T1000 (cell line): Measurements from ENCODE around the gene PKD1.
"Not testable (repeated sequence)": the region's sequence is repeated elsewhere in the genome, so short reads cannot be mapped to it uniquely, and the experiment has no call there.

Experiments
- DNase-seq: peaks from one replicate; lab custom pipeline; 2025; ENCODE audit warnings: mixed read lengths; lab: John Stamatoyannopoulos, UW

The PKD1 gene

GRCh38 chr16:2123706-2124376 is 11.9 kb downstream of the PKD1 start:
- not testable (repeated sequence) for DNase-seq

- DNase-seq = not testable (repeated sequence)
Observed at GRCh38 chr16:2122934-2123683, 12.6 kb downstream of the PKD1 start.

GRCh38 chr16:2122429-2122828 is 13.3 kb downstream of the PKD1 start:
- no peak for DNase-seq

- no peak for DNase-seq
Observed at GRCh38 chr16:2121853-2122252, 13.8 kb downstream of the PKD1 start.

GRCh38 chr16:2121325-2121724 is 14.4 kb downstream of the PKD1 start:
- not testable (repeated sequence) for DNase-seq

- not testable (repeated sequence) for DNase-seq
Observed at GRCh38 chr16:2117960-2118722, 17.6 kb downstream of the PKD1 start.

GRCh38 chr16:2117341-2117740 is 18.4 kb downstream of the PKD1 start:
- DNase-seq = not testable (repeated sequence)

GRCh38 chr16:2116428-2116827 is 19.3 kb downstream of the PKD1 start:
- not testable (repeated sequence) for DNase-seq

- no peak for DNase-seq
Observed at GRCh38 chr16:2115591-2115973, 20.1 kb downstream of the PKD1 start.

- DNase-seq = not testable (repeated sequence)
Observed at GRCh38 chr16:2114885-2115590, 20.7 kb downstream of the PKD1 start.

GRCh38 chr16:2114225-2114624 is 21.5 kb downstream of the PKD1 start:
- not testable (repeated sequence) for DNase-seq

GRCh38 chr16:2112539-2113106 is 23.1 kb downstream of the PKD1 start:
- DNase-seq = not testable (repeated sequence)

- not testable (repeated sequence) for DNase-seq
Observed at GRCh38 chr16:2111412-2112335, 24.0 kb downstream of the PKD1 start.

- not testable (repeated sequence) for DNase-seq
Observed at GRCh38 chr16:2111009-2111353, 24.7 kb downstream of the PKD1 start.

GRCh38 chr16:2110332-2111008 is 25.2 kb downstream of the PKD1 start:
- DNase-seq = not testable (repeated sequence)

GRCh38 chr16:2109872-2110271 is 25.8 kb downstream of the PKD1 start:
- DNase-seq = not testable (repeated sequence)

- not testable (repeated sequence) for DNase-seq
Observed at GRCh38 chr16:2109271-2109580, 26.5 kb downstream of the PKD1 start.

- DNase-seq = not testable (repeated sequence)
Observed at GRCh38 chr16:2108446-2109270, 27.0 kb downstream of the PKD1 start.

GRCh38 chr16:2107791-2108125 is 27.9 kb downstream of the PKD1 start:
- not testable (repeated sequence) for DNase-seq
